ENCODE results near the gene CCKAR.

The CCKAR gene

DNA sequence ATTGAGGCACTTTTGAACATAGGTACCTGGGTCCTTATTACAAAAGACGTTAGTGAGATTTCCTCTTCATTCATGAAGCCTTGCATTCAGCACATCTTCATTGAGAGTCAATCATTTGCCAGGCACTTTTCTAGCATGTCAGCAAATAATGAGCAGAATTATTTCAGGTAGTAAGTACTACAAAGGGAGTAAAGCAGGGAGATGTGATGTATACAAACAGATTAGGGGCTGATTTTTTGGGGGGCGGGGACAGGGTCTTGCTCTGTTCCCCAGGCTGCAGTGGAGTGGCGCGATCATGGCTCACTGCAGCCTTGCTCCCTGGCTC lies 638 bp upstream of the CCKAR start:
- no peak for DNase-seq

DNA sequence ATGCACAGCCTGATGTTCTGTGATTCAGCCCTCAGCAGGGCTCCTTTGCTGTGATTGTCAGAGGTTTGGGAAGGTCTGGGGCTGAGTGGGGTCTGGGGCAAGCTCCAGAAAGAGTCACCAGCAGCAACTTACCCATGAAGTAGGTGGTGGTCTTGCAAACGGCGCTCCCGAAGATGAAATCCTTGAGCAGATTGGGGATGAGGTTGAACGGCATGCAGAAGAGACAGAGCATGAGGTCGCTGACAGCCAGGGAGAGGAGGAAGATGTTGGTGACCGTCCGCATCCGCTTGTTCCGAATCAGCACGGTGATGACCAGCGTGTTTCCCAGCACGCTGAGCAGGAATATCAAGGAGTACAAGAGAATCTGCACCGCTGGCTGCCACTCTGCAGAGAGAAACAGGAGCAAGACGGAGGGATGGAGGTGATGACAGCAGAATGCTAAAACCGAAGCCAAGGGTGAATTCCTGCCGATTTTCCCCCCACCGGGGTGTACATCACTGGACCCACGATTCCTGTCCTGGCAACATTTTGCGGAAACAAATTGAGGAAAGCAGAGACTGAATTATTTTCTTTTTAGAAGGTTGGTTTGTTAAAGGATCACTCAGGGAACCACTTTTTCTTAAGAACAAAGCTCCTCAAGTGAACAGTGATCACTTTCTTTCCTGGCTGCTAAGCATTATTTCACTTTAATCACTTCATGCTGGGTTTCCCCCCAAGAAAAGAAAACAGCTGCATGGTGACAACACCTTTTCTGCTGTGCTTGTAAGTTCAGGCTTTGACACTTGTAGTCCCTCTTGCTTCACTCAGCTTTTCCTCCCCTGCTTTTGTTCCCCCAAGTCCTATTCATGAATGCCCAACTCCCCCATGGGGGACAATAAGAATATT lies 941 bp downstream of the CCKAR start:
- no peak for DNase-seq

DNA sequence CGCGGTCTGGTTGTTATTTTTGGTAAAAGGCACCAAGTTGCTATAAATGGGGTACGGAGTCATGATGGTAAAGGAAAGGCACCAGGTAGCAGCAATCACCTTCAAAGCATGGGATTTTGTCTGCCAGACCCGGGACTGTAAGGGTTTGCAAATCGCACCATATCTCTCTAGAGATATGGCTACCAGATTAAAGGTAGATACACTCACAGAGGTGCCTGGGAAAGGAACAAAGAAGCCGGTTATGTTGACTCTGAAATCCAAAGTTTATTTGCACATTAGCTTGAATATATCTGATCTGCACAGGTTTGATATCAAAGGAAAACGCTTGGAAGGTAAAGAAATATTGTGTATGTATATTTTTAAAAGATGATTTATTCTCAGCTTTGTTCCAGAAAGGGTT lies 4.6 kb downstream of the CCKAR start:
- no peak for DNase-seq

DNA sequence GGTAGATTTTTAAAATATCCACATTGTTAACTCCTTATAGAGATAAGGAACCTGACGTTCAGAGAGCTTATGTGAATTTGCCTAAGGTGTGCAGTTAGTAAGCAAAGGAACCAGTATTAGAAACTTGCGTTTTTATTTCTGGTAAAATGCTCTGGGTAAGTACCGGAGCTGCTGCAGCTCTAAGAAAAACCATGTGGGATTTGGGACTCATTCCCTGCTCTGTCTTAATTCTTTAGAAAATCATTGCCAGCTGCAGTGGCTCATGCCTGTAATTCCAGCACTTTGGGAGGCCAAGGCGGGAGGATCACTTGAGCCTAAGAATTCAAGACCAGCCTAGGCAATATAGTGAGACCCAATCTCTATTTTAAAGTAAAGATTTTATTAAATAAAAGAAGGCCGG lies 5.8 kb downstream of the CCKAR start:
- DNase-seq = no peak

DNA sequence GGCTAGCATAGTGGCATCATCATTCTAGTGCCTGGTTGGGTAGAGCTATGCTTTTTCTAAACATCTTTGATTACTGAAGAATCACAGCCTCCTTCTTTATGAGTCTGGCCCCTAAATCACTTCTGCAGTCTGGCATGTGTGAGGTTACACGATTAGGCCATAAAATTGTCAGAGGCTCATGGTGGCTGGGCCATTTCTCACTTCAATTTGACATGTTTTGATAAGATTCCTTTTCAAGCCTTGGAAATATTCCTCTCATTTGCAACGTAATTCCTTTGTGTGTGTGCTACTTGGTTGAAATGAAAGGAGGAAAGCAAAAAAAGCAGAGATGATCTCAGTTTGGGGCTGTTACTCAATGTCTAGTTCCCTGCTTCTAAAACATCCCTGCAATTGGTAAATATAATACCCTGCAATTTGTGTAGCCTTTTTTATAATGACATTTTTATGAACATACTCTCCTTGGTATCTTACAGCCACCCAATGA lies 6.2 kb downstream of the CCKAR start:
- DNase-seq = no peak

DNA sequence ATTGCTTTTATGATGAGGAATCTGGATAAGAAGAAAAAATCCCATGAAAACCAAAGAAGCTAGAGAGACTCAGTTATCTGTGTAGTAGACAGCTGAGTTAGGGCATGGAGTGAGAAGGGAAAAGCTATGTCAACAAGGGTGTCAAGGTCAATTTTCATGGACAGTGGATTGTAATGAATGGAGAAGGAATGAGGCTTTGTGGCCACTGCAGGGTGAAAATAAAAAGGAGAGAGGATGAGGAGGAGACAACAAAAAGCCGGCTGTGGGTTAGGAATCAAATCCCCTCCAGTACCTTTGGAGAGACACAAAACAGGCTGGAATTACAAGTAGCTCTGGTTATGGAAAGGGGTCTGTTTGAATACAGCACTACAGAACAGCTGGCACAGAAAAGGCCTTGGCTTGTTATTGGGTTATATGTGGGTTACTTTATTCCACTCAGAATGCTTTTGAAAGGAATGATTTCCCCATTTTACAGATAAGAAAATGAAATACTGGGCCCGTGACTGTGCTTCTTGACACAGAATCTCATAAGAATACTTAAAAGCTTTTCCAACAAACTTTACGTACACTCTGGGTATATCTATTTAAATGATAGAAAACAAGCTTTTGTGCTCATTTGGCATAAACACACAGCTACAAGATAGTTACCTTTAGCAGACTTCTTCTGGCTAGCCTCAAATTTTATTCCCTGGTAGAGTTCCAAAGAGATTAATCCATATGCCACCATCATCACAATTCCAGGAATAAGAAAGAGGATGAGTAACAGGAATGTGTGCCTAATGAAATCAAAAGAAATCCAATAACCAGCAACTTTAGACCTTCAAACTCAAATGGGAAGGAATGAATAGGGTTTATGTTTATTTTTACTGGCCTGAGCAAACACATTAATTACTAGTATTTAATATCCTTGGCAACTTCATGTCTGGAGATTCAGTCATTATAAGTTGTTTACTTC lies 7.5 kb downstream of the CCKAR start:
- no peak for DNase-seq

DNA sequence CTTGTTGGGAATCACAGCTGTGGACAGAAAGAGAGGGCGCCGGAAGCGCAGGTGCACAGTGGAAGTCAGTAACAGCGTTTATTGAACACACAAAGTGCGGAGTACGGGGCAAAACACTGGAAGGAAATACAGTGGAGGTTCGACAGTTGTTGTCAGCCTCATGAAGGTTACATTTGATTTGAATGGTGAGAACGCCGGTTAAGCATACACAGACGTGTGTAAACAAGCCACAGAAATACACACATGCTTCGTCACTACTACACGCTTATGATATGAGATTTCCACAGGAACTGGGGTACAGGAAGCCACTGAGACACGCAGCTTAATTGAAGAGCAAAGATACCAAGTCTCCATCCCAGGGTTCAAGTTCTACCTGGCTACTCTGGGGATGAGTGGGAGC lies 12.0 kb downstream of the CCKAR start:
- DNase-seq = no peak

DNA sequence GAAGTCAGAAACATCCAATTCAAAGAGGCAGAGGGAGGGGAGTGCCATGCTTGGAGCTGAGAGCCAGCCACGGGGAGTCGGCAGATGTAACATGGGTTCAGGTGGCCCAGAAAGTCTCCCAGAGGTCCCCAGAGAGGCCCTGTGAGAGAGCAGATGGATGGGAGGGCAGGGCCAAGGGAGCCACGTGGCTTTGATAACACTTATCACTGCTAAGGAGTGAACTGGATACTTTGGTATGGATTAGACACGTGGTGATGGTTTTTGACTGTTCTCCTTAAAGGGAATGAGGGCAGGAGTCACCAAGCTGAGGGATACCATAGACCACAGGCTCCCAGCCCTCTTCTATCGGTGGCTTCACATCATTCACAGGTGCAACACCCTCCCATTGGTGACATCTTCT lies 13.7 kb downstream of the CCKAR start:
- DNase-seq = no peak

DNA sequence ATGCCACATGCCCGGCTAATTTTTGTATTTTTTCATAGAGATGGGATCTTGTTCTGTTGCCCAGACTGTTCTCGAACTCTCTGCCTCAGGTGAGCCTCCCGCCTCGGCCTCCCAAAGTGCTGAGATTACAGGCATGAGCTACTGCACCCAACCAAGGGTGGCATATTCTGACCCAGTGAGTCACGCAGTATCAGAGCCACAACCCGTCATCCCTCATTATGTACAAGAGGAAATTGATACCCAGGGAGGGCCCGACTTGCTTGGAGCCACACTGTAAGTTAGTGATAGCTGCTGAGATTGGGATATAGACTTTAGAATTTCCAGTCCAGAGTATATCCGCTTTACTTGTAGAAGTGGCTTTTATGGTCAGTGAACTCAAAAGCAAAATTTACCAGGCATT lies 14.6 kb downstream of the CCKAR start:
- DNase-seq = no peak

DNA sequence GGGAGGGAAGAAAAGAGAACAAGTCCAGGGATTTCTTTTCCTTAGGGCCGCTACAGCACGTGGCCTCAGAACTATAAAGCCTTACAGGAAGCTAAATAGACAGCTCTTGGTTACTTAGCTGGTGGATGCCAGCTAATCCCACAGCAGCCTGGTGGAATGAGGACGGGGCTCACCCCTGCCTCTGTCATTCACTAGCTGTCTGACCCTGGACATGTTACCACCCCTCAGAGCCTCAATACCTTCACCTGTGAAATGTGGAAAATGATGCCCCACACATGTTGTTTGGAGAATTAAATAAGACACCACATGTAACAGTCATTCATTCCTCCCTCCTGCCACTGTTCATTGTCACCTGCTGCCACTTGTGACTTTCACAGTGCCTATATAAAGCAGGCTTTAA lies 15.7 kb downstream of the CCKAR start:
- DNase-seq = no peak

DNA sequence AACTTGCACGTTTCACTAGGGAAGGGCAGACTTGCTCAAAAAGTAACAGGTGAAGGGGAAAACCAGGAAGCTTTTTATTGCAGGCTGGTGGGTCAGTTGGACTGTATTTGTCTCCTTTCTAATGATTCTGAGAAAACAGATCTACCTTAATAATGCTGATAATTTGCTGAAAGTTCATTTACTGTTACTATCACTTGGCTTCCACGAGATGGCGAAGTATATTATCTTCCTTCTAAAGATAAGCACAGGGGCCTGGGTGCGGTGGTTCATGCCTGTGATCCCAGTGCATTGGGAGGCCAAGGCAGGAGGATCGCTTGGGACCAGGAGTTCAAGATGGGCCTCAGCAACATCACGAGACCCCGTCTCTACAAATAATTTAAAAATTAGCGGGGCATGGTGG lies 16.4 kb downstream of the CCKAR start:
- DNase-seq = no peak

DNA sequence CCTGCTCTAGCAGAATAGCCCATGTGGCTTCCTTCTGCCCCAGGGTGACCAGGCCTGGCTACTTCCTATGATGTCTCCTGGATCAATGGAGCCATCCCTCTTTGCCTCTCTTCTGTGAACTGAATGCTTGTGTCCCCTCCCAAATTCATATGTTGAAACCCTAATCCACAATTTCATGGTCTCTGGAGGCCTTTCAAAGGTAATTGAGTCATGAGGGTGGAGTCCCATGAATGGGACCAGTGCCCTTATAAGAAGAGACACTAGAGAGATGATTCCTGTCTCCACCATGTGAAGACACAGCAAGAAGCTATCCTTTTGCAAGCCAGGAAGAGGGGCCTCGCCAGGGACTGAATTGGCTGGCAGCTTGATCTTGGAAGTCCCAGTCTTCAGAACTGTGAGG lies 18.4 kb downstream of the CCKAR start:
- DNase-seq = no peak

DNA sequence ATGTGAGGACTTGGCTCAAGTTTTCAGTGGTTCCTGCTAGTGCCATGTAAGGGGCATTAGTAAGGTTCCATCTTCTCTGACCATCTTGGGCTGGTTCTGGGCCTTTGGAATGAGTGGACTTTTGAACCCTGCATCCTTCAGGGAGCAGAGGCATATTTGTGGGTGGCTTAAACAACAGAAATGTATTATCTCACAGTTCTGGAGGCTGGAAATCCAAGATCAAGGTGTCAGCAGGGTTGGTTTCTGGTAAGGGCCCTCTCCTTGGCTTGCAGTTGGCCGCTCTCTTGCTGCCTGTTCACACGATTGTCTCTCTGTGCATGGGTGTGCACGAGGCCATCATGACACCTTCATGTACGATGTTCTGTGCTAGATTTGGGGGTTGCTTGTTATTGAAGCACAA lies 21.3 kb downstream of the CCKAR start:
- DNase-seq = no peak

DNA sequence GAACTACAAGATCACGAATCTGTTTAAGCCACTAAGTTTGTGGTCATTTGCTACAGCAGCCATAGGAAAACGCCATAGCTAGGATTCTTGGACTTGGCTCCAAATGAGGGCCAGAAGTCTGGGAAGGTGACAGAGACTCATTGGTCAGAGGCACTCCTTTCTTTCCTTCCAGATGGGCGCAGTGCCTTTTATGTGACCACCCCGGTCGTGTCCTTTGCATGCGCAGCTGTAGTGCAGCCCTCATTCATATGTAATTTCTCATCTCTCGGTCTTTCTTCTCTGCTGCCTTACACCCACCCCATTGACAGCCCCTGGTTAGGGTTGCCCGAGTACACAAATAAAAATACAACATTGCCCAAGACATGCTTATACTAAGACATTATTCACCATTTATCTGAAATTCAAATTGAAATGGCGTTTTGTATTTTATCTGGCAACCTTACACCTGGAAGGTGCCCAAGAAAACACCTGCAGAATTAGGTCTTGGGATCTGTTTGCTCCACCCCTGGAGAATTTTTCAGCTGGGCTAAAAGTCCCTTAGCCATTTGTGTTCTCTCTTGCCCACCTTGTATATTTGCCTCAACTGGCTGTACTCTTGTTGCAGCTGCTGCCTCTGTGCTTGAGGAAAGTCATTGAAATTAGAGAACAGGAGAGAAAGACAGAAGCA lies 21.9 kb downstream of the CCKAR start:
- DNase-seq = no peak

DNA sequence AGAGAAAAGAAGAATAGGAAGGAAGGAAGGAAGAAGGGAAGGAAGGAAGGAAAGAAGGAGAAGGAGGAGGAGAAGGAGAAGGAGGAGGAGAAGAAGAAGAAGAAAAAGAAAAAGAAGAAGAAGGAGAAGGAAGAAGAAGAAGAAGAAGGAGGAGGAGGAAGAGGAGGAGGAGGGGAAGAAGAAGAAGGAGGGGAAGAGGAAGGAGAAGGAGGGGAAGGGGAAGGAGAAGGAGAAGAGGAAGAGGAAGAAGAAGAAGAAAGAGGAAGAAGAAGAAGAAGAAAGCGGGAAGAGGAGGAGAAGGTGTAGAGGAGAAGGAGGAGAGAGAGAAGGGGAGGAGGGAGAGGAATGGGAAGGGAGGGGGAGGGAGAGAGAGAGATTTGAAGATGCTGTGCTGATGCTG lies 22.6 kb downstream of the CCKAR start:
- no peak for DNase-seq

DNA sequence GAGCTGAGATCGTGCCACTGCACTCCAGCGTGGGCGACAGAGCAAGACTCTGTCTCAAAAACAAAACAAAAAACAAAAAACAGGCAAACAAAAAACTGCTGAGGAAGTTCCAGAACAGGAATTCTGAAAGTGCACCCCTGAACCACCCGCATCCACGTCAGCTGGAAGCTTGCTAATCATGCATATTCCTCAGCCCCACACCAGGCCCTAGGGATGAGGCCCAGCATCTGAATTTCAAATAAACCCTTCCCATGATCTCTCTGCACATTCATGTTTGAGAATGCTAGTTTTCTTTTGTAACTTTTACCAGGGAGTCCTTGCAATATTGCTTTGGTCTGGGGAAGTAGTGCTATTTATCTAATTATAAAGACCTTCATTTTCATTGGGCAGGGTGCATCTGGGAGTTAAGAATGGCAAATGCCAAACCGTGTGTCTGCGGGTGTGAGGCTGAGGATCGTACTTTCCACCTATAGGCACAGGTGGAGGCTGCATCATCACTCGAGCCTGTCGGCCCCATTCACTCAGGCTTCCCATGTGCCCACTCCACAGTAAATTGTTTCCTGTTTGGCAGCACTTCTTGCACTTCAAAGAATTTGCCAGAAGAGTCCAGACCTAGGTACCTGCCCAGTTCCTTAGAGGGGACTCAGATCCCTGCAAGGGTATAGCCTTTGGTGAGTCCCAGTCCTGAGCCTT lies 23.6 kb downstream of the CCKAR start:
- no peak for DNase-seq

DNA sequence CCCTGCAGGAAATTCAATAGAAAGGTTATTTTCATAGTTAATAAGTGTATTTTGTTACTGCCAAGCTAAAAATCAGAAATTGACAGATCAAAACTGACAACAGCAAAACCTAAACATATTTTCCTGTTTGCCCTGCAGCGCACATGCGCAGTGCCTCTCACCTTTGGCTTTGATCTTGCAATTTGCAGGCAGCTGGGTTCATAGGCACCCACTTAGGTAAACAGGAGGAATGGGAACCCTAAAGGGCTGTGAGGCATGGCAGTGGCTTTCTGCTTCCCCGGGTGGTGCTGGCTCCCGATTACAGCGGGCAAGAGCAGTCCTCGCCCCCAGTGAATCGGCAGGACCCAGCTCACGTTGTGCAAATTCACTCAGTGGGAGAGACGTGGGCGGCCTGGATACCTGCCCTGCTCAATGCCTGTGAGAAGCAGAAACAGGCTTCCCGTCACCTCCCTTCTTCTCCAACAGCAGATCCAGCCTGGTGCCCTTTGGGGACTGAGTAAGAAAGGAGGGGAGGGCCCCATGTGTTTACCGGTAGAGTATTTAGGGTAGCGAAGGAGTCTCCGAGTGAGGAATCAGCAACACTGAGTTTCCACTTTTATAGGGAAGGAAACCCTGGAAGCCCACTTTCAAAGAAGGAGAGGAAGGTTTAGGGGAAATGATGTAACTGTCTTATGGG lies 25.7 kb downstream of the CCKAR start:
- no peak for DNase-seq

DNA sequence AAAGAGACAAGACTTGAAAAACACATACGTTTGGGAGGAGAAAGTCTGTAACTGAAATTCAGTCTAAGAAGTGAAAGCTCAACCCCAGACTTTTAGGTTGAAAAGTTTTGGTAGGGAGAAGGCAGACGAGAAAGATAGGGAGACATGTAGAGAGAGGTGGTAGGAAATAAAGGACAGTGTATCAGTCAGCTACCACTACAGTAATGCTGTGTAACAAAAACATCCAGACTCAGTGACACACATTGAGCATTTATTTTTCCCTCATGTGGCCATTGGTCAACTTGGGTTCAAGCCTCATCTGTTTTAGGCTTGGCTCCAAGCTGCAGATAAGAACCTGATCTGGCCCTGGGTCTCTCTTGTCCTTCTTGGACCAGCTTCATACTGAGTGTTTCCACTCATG lies 26.9 kb downstream of the CCKAR start:
- no peak for DNase-seq

DNA sequence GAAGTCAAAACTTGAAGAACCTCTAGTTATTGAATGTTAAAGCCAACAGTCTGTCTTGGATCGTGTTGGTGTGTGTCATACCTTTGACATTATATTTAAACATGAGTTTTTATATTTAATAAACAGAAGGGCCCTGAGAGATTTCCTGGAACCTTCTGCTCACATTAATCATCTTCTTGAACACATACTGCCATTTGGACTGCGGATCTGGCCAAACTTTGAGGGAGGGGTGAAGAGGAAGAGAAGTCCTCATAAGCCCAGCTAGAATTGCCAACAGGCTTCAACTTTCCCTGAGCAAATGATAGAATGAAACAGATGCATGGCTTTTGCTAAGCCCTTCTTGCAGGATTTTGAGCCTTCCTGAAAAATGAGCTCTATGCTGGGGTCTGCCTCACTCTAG lies 27.4 kb downstream of the CCKAR start:
- DNase-seq = no peak

DNA sequence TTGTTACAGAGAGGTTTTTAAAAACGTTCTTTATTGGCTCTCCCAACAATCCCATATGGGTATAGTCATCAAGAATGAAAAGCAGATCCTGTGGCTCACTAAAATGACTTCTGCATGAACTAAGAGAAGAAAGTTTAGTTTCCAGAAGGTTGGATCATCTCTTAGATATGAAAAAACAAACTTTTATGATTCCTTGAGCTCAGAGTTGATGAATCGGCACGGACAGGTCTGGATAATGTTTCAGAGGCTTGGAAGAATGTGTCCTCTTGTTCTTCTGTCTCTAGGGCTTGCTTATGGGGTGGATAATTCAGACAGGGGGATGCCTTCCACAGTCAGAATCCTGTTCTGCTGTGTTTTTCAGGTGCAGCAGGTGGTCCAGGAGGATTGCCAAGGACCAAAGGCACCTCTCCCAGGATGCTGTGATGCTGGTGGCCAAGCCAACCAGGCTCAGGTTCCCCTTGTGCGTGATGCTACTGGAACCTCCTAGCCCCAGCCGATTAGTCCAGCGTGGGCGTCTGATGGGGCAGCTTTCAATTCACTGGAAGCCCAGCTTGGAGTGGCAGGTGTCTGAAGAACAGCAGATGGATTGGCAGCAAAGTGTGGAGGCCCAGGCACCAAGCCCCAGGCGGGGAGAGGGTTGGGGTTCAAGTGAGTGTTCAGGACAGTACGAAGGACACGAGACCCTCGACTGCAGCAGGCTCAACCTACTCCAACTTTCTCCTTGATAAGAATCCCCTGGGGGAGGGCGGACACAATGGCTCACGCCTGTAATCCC lies 30.3 kb downstream of the CCKAR start:
- no peak for DNase-seq

DNA sequence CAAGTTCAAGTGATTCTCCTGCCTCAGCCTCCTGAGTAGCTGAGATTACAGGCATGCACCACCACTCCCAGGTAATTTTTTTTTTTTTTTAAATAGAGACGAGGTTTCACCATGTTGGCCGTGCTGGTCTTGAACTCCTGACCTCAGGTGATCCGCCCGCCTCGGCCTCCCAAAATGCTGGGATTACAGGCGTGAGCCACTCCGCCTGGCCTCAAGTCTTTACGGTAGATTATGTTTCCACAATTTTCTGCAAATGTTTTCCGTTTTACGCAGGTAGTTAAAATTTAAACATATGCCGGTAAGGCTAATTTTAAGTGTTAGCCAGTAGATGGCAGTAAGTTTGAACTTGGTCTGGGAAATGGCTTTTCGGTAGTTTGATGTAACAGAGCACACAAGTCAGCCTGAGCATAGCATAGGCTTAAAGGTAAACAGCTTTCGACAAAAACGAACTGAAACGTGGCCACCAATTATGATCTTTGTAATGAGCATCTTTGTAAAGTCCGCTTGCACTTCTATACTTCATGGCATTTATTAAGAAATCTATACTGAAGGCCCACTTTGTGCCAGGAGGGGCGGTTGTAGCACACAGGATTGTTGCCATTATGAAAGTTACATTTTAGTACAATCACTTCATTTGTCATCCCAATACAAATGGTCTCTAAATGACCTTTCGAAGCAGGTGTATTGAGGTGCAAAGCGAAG lies 31.1 kb downstream of the CCKAR start:
- no peak for DNase-seq
